GM19351 (cell line): ENCODE results near the gene LIPC.

Experiments
- ATAC-seq: cut with Tn5 transposase; IDR thresholded peaks from one replicate; pipeline ENCODE4 v1.9.1; 2021; ENCODE audit warnings: mild to moderate bottlenecking, moderate library complexity; ENCODE audit not compliant: unreplicated experiment

LIPC gene

DNA sequence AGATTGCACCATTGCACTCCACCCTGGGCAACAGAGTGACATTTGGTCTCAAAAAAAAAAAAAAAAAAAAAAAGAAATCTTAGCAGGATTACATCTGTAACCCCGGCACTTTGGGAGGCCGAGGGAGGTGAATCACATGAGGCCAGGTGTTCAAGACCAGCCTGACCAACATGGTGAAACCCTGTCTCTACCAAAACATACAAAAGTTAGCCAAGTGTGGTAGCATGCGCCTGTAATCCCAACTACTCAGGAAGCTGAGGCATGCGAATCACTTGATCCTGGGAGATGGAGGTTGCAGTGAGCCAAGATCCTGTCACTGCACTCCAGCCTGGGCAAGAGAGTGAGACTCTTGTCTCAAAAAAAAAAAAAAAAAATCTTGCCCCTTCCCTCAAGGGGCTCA, 40.4 kb downstream of the LIPC start:
- ATAC-seq: no peak

DNA sequence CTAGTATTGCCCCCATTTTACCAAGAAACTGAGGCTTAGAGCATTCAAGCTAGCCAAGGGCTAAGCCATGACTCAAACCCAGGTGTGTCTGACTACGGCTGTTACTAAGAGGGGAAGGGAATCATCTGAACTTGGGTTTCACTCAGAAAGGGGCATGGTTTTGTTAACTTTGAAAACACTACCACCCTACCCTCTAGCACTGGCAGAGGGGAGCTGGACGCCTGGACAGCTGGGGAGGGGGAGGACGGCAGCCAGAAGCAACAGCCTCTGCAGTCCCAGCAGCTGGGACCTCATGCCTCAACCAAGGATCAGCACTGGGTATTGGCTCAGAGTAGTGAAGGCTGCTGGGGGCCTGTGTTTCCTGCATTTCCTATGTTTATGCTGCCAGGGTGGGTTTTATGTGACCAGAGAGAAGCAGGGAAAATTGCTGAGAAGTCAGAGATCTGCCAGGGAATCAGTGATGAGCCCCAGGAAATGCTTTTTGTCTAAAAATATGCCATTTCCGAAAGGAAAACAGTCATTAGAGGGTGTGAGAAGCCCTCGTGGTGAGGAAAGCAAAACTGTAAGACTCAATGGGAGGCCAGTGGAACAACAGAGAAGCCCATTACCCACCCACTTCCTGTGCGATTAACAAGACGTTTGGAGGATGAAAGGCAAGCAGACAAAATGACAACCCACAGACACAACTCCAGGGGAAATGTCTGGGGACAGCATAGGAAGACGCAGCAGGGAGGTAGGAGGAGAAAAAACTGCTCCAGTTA, 41.2 kb downstream of the LIPC start:
- ATAC-seq: no peak

DNA sequence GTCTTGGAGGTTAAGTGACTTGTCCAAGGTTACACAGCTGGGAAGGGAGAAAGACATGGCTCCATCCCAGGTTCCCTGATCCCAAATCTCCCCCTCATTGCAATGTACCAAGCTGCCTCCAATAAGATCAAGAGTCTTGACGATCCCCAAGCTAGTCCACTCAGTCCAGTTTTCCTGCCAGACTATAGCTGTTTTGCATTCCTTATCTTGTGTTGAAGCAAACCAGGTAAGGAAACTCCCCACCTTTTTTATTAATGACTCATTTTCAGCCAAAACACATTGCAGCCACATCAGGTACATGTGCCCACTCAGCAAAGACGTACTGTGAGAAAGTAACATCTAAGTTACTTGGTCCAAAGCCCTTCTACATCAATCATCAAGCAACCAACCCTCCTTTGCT, 41.9 kb downstream of the LIPC start:
- ATAC-seq: no peak

DNA sequence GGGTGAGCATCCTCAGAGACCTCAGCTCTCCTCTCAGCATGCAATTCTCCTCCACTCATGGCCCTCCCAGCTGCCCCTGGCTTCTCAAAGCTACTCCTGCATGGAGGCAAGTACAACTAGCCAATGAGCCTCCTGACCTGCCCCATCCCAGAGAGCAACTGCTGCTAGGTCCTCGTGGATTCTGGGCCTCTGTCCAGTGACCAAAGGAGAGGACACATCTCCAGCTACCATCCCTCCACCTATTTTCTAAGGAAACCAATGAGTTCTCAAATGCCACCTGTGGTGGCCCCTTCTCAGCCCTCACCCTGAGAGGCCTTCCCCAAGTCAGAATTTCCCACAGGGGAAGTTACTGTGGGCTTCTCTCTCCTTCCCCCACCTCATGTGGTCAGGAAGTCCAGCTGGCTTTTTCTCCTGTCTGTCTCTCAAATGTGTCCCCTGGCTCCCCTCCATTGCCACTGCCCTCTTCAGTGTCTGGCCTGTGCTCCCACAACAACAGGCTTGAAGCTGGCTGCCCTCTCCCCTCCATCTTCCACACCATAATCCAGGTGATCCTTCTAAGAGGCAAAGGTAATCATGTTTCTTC, 43.0 kb downstream of the LIPC start:
- no peak for ATAC-seq

DNA sequence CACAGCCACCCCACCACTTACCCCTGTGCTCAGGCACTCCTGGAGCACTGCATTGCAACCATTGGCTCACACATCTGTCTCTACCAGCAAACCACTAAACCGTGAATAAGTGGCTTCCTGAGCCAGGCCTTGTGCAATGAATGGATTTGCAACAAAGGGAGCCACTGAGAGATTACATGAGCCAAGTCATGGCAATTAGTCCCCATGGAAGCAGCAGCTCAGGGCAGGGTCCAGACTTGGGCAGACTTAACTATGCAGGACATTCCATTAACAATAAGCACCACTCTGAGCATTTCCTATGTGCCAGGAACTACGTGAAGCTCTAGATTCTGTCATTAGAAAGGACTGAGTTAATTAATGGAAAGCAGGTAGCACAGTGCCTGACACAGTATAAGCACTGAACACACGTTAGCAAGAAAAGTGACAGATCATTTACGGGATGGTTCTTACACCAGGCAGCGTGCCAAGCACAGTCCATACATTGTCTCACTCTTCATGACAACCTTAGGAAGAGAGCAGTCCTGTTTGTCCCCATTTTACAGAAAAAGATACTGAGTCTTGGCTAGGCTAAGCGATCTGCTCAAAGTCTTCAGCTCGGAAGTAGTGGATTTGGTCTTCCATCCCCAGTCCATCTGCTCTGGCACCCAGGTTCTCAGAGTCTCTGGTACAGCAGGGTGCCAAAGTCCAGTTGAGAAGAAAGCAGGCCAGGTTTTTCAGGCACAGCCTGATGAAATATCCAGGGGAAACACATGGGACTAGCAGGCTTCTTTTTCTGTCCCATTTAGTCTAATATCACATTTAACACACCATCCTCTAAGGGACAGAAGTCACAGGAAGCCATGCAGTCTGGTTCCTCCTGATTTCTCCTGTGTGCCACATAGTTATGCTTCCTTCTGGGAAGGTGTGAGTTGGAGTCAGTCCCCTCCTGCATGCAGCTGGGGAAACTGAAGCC, 44.1 kb downstream of the LIPC start:
- no peak for ATAC-seq

DNA sequence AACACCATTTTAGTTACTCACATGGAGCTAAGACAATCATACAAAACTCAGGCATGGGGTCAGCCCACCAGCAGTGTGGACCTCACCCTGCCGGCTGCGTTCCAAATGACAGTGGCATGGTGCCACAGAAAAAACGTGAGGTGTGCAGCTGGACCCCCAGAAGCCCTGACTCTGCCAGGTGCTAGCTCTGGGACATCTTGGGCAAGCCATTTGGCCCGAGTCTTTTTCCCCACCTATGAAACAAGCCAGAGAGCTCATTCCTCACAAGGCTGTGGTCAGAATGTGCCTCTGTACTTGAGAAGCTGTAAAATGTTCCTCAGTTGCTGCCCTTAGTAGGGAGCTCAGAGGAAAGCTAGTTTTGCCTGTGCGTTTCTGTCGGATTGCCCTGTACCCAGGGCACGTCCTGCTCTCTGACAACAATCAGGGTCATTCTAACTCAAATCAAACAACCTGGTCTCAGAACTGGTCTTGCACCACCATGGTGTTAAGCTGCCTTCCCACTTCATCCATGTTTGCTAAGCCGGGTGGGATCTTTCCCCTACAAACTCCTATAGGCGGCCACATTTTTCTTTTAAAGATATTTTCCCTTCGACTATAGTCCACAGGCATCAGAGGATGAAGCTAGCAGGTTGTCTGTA, 44.9 kb downstream of the LIPC start:
- no peak for ATAC-seq

DNA sequence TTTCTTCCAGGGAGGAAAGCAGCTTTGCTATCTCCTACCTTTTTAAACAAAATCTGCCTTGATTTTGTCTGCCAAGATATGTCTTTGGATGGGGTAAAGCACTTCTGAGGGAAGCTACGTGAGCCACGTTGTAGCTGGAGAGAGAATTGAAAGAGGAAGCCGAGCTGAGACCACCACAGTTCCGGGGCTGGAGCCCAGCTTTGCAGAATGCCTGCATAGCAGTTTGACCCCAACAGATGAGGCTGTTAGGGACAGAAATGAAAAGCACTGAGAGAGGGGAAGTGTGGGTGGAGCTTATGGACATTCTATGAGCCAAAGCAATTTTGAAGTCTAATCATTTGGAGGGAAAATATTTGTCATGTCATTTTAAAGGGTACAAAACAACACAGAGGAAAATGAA, 45.4 kb downstream of the LIPC start:
- no peak for ATAC-seq

DNA sequence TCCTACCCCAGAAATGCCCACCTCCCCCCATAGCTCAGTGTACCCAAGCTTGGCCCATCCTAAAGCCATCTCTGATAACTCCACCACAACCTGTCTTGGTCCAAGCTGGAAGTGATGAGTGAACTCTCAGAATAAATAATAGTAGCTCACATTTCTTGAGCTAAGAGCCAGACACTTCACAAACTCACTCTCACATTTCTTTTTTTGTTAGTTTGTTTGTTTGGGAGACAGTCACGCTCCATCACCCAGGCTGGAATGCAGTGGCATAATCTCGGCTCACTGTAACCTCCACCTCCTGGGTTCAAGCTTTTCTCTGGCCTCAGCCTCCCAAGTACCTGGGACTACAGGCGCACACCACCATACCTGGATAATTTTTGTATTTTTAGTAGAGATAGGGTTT, 46.2 kb downstream of the LIPC start:
- no peak for ATAC-seq

DNA sequence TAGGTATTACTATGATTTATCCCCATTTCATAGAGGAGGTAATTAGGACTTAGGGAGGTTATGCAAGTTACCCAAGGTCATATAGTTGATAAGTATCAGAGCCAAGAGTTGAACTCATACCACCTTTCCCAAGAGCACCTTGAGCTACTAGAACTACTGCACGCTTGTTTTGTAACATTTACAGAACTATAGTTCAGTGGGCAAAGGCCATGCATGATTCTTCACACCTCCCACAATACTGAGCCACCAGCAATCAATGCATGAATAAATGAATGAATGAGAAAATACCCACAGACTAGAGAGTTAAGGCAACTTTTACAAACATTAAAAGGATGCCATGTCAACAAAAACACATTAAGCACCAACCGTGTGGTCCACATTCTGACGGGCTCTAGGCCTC, 46.8 kb downstream of the LIPC start:
- ATAC-seq: no peak

DNA sequence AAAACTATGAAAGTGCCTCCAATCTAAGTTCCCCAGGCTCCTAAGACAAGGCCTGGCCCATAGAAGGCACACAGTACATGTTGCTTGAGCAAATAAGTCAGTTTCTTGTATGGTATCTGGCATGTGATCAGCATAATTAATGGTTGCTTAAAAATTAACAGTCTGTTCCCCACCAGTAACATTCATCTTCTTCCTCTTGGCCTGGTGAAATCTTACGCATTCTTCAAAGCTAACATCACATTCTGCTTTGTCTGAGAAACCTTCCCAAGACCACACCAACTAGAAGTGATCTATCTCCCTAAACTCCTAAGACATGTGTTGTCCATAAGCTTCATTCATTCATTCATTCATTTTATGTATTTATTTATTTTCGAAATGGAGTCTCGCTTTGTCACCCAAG, 48.1 kb downstream of the LIPC start:
- ATAC-seq: no peak

DNA sequence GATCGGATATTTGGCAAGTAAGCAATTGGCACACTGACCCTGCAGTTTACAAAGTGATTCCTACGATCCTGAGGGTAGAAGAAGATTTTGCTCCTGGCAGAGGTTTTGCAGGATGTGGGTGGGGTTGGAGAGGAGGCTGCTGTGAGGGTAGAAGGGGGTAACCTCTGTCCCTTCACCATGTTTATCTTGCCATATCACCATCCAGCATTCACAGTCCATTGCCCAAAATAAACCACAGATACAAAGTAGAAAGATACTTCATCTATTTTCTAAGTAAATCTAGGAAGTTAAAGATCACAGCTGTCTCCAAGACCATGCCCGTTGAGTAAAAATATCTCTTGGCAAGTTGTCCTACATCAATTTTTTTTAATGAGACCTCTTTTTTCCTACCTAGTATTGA, 51.6 kb downstream of the LIPC start:
- no peak for ATAC-seq

DNA sequence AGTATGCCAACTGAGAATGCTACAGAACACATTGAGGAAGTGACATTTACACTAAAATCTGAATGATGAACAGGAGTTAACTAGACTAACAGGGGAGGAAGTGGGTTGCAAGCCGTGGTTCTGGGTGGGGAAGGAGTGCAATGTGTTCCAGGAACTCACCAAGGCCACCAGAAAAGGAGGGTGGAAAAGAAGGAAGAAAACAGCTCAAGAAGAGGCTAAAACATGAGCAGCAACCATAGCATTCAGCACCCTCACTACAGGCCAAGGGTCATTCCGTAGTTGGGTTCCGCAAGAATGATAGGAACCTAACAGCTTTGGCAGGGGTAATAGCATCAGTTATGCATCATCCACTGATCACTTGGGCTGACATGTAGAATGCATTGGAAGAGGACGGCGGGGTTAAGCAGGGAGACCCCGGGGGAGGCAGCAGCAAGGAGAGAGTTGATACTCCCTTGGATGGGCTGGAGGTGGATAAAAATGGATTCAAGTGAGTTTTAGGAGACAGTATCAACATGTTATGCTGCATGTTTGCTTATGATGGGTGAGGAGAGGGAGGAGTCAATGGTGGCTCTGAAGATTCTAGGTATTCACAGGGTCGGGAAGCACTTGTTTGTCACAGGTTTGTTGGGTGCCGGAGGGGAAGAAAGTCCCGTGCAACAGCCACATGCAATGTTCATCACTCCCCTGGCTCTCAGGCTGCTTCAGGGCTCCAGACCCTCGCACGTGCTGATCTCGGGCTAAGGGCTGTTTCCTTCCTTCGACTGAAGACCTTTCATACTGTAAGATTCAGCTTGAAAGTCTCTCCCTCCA, 53.2 kb downstream of the LIPC start:
- ATAC-seq: no peak

DNA sequence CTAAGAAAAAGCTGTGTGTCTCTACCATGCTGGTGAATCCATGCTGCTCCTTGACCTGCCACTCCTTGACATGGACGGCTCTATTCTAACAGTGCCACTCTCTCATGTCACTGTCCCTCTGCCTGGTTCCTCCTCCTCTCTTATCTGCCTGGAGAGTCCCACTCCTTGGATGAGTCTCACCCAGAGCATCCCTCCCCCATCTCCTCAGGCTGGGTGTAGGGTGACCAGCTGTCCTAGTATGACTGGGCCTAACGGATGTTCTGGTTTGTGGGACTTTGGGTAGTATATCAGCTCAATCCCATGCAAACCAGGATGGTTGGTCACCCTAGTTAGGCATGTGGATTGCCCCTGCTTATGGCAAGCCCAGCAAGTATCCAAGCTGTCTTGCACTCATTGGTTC, 54.3 kb downstream of the LIPC start:
- ATAC-seq: no peak

DNA sequence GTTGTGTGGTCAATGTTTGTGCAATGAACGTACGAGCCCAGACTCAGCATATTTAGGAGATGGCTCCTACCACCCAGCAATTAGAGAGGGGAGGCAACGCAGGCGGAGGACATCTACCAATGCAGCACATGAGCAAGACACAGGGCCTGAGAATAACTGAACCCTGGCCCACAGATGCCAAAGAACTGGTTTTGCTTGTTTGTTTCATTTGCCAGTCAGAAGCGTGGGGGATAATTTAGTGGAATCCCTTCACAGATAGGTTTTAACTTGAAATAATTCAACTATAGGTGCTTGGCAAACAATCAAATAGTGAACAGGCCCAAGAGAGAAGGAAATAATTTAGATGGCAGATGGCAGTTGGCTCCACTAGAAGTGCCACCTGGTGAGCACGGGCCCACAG, 54.8 kb downstream of the LIPC start:
- ATAC-seq: no peak

DNA sequence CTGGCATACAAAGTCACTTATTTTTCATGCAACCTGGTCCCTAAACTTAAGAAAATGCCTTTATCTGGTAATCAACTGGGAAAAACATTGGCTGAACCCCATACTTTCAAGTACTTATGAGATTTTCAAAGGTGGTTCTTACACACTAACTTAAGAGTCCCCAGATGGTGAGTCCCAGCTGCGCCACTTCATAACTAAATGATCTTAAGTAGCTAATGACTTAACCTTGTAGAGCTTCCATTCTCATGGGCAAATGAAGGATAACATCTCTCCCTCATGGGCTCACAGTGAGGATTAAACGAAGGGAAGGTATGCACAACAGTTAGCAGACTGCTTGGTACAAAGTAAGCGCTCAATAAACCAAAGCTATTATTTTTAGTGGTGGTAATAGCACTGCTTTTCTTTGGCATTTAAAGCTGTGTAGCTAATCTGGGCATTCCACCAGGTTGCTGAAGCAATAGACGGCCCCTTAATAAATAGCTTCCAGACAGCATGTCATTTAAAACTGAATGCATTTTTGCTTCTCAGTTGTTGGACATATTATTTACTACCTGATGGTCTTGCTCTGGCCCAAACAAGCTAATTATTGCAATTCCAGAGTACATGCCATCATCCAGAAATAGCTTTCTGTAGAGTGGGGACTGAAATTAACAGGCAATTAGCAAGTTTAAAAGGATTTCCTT, 55.4 kb downstream of the LIPC start:
- no peak for ATAC-seq

DNA sequence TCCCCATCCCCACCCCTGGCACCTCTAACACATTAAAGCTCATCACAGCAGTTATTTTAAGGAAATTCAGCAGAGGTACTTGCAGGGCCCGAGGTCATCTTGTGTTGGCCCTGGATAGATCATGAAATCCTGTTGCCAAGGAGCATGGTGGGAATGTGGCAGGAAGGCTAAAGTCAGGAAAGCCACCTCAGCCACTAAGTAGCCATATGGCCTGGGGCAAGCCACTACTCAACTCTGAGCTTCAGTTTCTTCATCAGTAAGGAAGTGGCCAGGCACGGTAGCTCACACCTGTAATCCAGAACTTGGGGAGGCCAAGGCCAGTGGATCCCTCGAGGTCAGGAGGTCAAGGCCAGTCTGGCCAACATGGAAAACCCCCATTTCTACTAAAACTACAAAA, 55.9 kb downstream of the LIPC start:
- ATAC-seq: no peak

DNA sequence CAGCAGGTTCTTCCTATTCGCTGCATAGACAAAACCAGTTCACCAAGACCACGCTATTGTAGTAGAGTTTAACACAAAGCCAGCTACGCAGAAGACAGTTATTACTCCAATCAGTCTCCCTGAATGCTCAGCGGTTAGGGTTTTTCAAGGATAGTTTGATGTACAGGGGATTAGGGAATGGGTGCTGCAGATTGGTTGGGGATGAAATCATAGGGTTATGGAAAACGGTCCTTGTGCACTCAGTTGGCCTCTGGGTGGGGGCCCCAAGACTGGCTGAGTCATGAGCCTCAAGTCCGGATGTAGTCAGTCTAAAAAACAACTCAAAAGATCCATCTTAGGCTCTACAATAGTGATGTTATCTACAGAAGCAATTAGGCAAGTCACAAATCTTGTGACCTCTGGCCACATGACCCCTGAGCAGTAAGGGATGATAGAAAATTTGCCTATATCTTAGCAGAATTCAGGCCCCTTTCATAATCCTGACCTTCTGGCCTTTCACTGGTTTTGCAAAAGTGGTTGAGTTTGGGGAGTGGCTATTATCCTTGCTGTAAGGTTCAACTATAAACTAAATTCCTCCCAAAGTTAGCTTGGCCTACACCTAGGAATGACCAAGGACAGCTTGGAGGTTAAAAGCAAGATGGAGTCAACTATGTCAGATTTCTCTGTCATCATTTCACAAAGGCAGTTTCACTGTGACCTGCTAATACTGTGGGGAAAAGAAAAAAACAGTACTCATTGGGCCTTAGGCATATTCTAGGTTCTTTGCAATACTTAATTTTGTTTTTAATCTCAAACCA, 57.7 kb downstream of the LIPC start:
- ATAC-seq: no peak

DNA sequence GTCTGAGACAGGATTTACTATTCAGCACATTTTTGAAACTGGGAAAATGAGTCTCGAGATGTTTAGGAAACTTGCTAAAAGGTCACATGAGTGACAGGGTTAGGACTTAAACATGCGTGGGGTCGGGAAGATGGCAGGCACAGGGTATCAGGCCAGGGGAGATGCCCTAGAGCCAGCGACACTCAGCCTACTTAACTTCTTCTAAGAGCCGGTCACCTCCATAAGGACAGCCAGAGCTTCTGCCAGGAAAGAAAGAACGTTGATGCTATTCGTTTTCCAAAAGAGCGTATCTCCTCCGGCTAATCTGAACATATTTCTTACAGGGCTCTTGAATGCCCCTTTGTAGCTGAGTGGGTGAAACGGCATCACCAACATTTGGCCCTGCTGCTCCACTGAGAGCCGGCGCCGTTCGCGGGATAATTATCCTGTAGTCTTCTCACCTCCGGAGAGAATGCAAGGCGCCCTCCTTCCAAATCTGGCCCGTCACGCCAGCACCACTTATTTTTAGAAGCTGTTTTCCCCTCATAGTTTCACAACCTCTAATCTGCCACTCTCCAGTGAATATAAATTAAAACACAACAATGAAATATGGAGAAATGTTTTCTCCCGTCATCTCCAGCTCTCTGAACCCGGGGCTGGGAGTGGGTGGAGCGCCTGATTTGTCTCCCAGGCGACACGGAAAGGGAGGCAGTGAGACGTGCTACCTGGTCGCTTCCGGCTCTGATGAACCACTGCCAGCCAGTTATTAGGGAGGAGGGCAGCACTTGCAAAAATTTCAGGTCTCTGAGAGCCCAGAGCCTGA, 58.5 kb downstream of the LIPC start:
- no peak for ATAC-seq
